Erythroblast (primary cell): ENCODE data around the gene TAF7.
"Not testable (repeated sequence)": the region's sequence is repeated elsewhere in the genome, so short reads cannot be mapped to it uniquely, and the experiment has no call there.

Experiments
- DNase-seq, 2 experiments: peaks; one replicate each; lab custom pipeline; 2025; lab: John Stamatoyannopoulos, UW
- GATA1 ChIP-seq: IDR thresholded peaks from 2 replicates; pipeline ENCODE4 v1.6.1; 2011; ENCODE audit warnings: low read depth, mild to moderate bottlenecking, control low read depth, low read length, moderate library complexity
- POLR2A ChIP-seq: IDR thresholded peaks from 2 replicates; pipeline ENCODE4 v1.6.1; 2011; ENCODE audit warnings: mild to moderate bottlenecking, low read length

TAF7 gene

GRCh38 chr5:141345327-141345726 is 24.7 kb upstream of the TAF7 start:
- no peak for DNase-seq
- TF ChIP-seq GATA1 (no peak), POLR2A (no peak)

- TF ChIP-seq POLR2A (no peak), GATA1 (no peak)
- DNase-seq, result no peak
Observed at GRCh38 chr5:141343953-141344463, 23.4 kb upstream of the TAF7 start.

- DNase-seq, result peak; percentile 25 to 32
- TF ChIP-seq POLR2A, result no peak
- TF ChIP-seq GATA1, result no peak
Observed at GRCh38 chr5:141343242-141343952, 22.8 kb upstream of the TAF7 start, which contains the start of gene PCDHGA3. PCDHGA3 (plus strand) TSS chr5:141343829; CDS start chr5:141344034, 205 bp downstream.

GRCh38 chr5:141342773-141343172 is 22.2 kb upstream of the TAF7 start:
- TF ChIP-seq GATA1, result no peak
- no peak for TF ChIP-seq POLR2A
- DNase-seq, result no peak

GRCh38 chr5:141340781-141341354 is 20.3 kb upstream of the TAF7 start:
- DNase-seq, result not testable (repeated sequence)

- peak; percentile 8 to 25 for DNase-seq
- TF ChIP-seq POLR2A (no peak), GATA1 (no peak)
Observed at GRCh38 chr5:141338538-141339306, 18.1 kb upstream of the TAF7 start, which contains the start of gene PCDHGA2. PCDHGA2 (plus strand) TSS chr5:141338760.

GRCh38 chr5:141332571-141332970 is 12.0 kb upstream of the TAF7 start:
- DNase-seq, result not testable (repeated sequence)

- no peak for DNase-seq
- TF ChIP-seq GATA1 (no peak), POLR2A (no peak)
Observed at GRCh38 chr5:141330299-141331080, 9.9 kb upstream of the TAF7 start, which contains the start of gene PCDHGA1. PCDHGA1 (plus strand) TSS chr5:141330514.

GRCh38 chr5:141328231-141328630 is 7.6 kb upstream of the TAF7 start:
- no peak for DNase-seq
- TF ChIP-seq GATA1 (no peak), POLR2A (no peak)

- TF ChIP-seq POLR2A, result no peak
- TF ChIP-seq GATA1, result no peak
- peak; percentile 5 to 9 for DNase-seq
Observed at GRCh38 chr5:141326088-141326854, 5.7 kb upstream of the TAF7 start.

GRCh38 chr5:141322261-141322660 is 1.7 kb upstream of the TAF7 start:
- TF ChIP-seq POLR2A (no peak), GATA1 (no peak)
- DNase-seq, result no peak

- DNase-seq, result no peak
- TF ChIP-seq POLR2A (no peak), GATA1 (no peak)
Observed at GRCh38 chr5:141319699-141320098, 885 bp downstream of the TAF7 start.
